GM18499 (cell line): ENCODE results near the gene LYZL1.
"Not testable (repeated sequence)": the region's sequence is repeated elsewhere in the genome, so short reads cannot be mapped to it uniquely, and the experiment has no call there.

Source experiments
- ATAC-seq: cut with Tn5 transposase; IDR thresholded peaks from one replicate; pipeline ENCODE4 v1.9.1; 2021; ENCODE audit warnings: moderate number of reproducible peaks; ENCODE audit not compliant: insufficient read depth, unreplicated experiment

Gene LYZL1

GRCh38 chr10:29304264-29304994 lies 15.6 kb downstream of the LYZL1 start:
- ATAC-seq = no peak

GRCh38 chr10:29304995-29305335 lies 16.1 kb downstream of the LYZL1 start:
- ATAC-seq = no peak

- no peak for ATAC-seq
Observed at GRCh38 chr10:29306688-29307087, 17.8 kb downstream of the LYZL1 start.

- ATAC-seq = not testable (repeated sequence)
Observed at GRCh38 chr10:29308142-29308541, 19.3 kb downstream of the LYZL1 start.

GRCh38 chr10:29309465-29309864 lies 20.6 kb downstream of the LYZL1 start:
- ATAC-seq = no peak

- not testable (repeated sequence) for ATAC-seq
Observed at GRCh38 chr10:29310463-29310862, 21.6 kb downstream of the LYZL1 start.

GRCh38 chr10:29313071-29313470 lies 24.2 kb downstream of the LYZL1 start:
- ATAC-seq = no peak

GRCh38 chr10:29314726-29315125 lies 25.9 kb downstream of the LYZL1 start:
- ATAC-seq = no peak

- ATAC-seq = no peak
Observed at GRCh38 chr10:29315814-29316213, 26.9 kb downstream of the LYZL1 start.

- ATAC-seq = no peak
Observed at GRCh38 chr10:29316308-29317026, 27.6 kb downstream of the LYZL1 start.

GRCh38 chr10:29317027-29317420 lies 28.2 kb downstream of the LYZL1 start:
- no peak for ATAC-seq

GRCh38 chr10:29317423-29318021 lies 28.7 kb downstream of the LYZL1 start:
- ATAC-seq = no peak

GRCh38 chr10:29318141-29319071 lies 29.5 kb downstream of the LYZL1 start:
- ATAC-seq = not testable (repeated sequence)

GRCh38 chr10:29319205-29319781 lies 30.4 kb downstream of the LYZL1 start:
- no peak for ATAC-seq

- not testable (repeated sequence) for ATAC-seq
Observed at GRCh38 chr10:29320680-29321121, 31.8 kb downstream of the LYZL1 start.

GRCh38 chr10:29321656-29322055 lies 32.8 kb downstream of the LYZL1 start:
- ATAC-seq = no peak

- no peak for ATAC-seq
Observed at GRCh38 chr10:29322918-29323317, 34.0 kb downstream of the LYZL1 start.

GRCh38 chr10:29323367-29323766 lies 34.5 kb downstream of the LYZL1 start:
- ATAC-seq = no peak

GRCh38 chr10:29324220-29324841 lies 35.5 kb downstream of the LYZL1 start:
- ATAC-seq = no peak

- ATAC-seq = no peak
Observed at GRCh38 chr10:29326299-29326698, 37.4 kb downstream of the LYZL1 start.
